Activated CD8-positive, alpha-beta memory T cell treated with anti-CD3 and anti-CD28 coated beads, Interleukin-2, amount 10 ng/mL, durations not matched to agents 7 days and 5 days (primary cell): ENCODE data around the gene IQSEC1. TPM values are rescaled to one million over a fixed set of nuclear protein-coding genes. Genes with fewer than 3 reads are reported as not detected.

Source experiments
- ATAC-seq: fragments of 150-1000 bp; cut with Tn5 transposase; one replicate; pipeline ENCODE4 v1.10.0; 2021; ENCODE audit warnings: moderate library complexity
- CTCF ChIA-PET: fragments of 350-600 bp; sonication (Branson Sonifier 250); formaldehyde crosslinking; loops from one replicate; lab custom pipeline; 2021; ENCODE audit warnings: antibody characterized with exemption; lab: Charles Lee
- DNase-seq: peaks from one replicate; pipeline ENCODE4 v3.0.0-alpha.2; 2020
- H3K27ac Mint-ChIP-seq: one replicate; pipeline ENCODE4 v1.8.0; 2021; ENCODE audit warnings: mild to moderate bottlenecking, mixed read lengths
- H3K27me3 Mint-ChIP-seq: one replicate; pipeline ENCODE4 v1.8.0; 2021; ENCODE audit warnings: mixed read lengths
- H3K36me3 Mint-ChIP-seq: one replicate; pipeline ENCODE4 v1.8.0; 2021; ENCODE audit warnings: mild to moderate bottlenecking, mixed read lengths
- H3K4me1 Mint-ChIP-seq: one replicate; pipeline ENCODE4 v1.8.0; 2021; ENCODE audit warnings: mixed read lengths
- H3K4me3 Mint-ChIP-seq: one replicate; pipeline ENCODE4 v1.8.0; 2021; ENCODE audit warnings: mild to moderate bottlenecking, moderate library complexity, mixed read lengths
- H3K9me3 Mint-ChIP-seq: one replicate; pipeline ENCODE4 v1.8.0; 2022; ENCODE audit warnings: low read depth, mixed read lengths
- total RNA-seq, 2 experiments: library from RNA; stranded (reverse); gene quantifications; one replicate each; pipeline ENCODE4 v1.2.3, GENCODE V29; 2021

IQSEC1 gene
- total RNA-seq, 2 experiments from 2014 or later, result 37.6 to 71.4 TPM

DNA sequence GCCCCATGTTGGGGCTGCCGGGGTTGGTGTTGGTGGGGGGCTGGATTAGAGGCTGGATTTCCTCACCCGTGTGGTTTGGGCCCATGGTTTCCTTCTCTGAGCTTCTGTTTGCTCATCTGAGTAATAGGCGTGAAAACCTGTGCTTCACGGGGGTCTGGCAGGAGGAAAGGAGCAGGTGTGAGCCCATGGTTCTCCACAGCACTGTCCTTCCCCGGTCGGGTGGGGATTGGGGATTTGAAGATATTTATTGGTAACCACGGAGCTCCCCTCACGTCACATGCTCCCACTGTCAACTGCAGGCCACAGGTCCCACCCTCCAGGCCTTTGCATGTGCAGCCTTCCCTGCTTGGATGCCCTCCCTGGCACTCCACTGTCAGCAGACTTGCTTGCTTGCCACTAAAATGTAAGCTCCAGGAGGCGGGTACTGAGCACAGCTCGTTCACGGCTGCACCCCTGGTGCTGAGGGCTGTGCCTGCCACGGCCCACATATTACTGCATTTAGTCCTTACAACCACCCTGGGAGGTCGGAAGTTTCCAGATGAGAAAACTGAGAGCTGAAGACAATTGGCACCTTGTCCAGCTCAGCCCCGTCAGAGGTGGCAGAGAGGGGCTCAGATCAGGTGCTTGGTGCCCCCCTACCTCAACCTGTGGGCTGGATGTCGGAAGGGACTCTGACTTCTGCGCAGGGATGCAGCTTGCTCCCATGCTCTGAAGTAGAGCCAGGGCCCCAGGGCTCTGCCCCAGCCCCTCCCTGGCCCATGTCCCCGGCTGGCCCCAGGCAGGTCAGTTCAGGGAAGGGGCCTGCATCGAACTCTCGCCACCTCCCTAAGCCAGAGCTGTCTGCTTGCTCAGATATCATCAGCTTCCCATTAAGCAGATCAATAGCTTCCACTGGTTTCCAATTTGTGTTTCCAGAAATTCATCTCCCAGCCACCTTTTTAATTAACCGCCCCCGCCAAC lies 29.4 kb upstream of the IQSEC1 start:
- Mint-ChIP-seq H3K4me1 (peaks cover 10% of the 10 kb centered on the region), H3K9me3 (no peaks in the 10 kb centered on the region), H3K4me3 (no peak overlapping the region), H3K36me3 (no peaks in the 10 kb centered on the region), H3K27ac (no peak overlapping the region), H3K27me3 (no peaks in the 10 kb centered on the region)
- DNase-seq, result no peak
- CTCF ChIA-PET, result interaction anchor here (1.7 to 2.6 kb wide), 2 partner anchors 10 to 17 kb away, joined by 7 to 18 read pairs; no protein-coding TSS in a partner anchor
- no peak for ATAC-seq

DNA sequence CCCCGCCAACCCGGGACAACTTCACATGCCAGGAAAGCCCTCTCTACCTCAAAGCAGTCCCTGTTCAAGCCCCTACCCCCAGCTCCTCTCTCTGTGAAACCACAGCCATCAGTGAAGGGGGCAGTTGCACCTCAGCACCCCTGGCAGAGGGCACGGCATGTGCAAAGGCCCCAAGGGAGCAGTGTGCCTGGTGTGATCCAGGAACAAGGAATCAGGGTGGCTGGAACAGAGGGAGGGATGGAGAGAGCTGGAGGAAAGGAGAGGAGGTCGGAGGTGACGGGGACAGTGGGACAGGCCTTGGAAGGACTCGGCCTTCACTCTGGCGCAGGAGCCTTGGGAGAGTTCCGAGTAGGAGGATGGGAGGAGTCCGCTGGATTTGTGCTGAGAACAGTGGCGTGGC lies 26.5 kb upstream of the IQSEC1 start:
- no peak overlapping the region for H3K27ac Mint-ChIP-seq
- no peak for DNase-seq
- peaks cover 12% of the 10 kb centered on the region for H3K27me3 Mint-ChIP-seq
- peaks cover 10% of the 10 kb centered on the region for H3K4me1 Mint-ChIP-seq
- ATAC-seq, result no peak
- H3K4me3 Mint-ChIP-seq, result no peak overlapping the region
- H3K36me3 Mint-ChIP-seq, result no peaks in the 10 kb centered on the region
- H3K9me3 Mint-ChIP-seq, result no peaks in the 10 kb centered on the region
- CTCF ChIA-PET, result interaction anchor here (1.1 kb wide), 1 partner anchor 362 kb away, joined by 3 read pairs; no protein-coding TSS in a partner anchor

DNA sequence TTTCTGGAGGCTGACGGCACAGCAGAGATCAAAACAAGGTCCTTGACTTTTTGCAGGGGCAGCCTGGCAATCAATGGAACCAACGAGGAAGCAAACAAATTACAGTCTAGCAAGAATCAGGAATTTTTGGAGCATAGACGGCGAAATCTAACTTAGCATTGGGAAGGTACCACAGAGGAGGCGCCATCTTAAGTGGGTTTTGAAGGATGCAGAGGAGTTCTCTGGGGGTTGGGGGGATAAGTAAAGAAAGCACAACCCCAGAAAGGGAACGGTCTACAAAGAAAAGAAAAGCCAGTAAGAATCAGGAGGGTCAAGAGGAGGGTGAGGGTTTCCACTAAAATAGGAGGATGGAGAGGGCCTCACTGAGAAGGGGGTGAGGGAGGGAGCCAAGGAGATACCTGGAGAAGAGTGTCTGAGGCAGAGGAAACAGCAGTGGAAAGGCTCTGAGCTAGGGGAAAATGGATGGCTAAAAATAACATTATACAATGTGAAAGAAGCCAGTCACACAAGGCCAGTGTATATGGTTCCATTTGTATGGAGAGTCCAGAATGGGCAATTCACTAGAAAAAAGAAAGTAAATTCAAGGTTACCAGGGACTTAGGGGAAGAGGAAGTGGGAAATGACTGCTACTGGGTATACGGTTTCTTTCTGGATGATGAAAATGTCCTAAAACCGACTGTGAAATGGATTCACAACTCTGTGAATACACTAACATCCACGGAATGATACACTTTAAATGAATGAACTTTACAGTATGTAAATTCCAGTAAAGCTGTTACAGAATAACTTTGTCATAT lies 25.2 kb upstream of the IQSEC1 start:
- H3K4me1 Mint-ChIP-seq, result peaks cover 10% of the 10 kb centered on the region
- ATAC-seq (no peak), DNase-seq (no peak)
- no peak overlapping the region for H3K4me3 Mint-ChIP-seq
- H3K36me3 Mint-ChIP-seq, result no peaks in the 10 kb centered on the region
- H3K27me3 Mint-ChIP-seq, result peaks cover 22% of the 10 kb centered on the region
- H3K9me3 Mint-ChIP-seq, result no peaks in the 10 kb centered on the region
- H3K27ac Mint-ChIP-seq, result no peak overlapping the region
- CTCF ChIA-PET, result interaction anchor here (0.7 kb wide), 1 partner anchor 354 kb away, joined by 3 read pairs; no protein-coding TSS in a partner anchor

DNA sequence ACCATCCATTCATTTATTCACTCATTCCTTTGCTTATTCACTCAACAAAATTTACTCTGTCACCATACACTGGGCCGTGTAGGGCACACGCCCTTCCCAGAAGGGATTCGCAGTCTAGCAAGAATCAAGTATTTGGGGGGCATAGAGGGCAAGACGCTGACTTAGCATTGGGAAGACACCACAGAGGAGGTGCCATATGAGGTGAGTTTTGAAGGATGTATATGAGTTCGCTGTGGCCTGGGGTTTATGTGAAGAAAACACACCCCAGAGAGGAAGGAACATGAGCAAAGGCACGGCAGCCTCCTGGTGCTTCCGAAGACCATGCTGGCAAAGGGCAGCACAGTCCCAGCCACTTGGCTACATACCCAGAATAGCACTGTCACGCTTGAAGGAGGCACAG lies 23.1 kb upstream of the IQSEC1 start:
- CTCF ChIA-PET, result no interaction called here
- Mint-ChIP-seq H3K27me3 (peaks cover 22% of the 10 kb centered on the region), H3K9me3 (no peaks in the 10 kb centered on the region), H3K4me3 (no peak overlapping the region), H3K4me1 (peaks cover 20% of the 10 kb centered on the region), H3K27ac (no peak overlapping the region), H3K36me3 (no peaks in the 10 kb centered on the region)
- ATAC-seq (no peak), DNase-seq (no peak)

DNA sequence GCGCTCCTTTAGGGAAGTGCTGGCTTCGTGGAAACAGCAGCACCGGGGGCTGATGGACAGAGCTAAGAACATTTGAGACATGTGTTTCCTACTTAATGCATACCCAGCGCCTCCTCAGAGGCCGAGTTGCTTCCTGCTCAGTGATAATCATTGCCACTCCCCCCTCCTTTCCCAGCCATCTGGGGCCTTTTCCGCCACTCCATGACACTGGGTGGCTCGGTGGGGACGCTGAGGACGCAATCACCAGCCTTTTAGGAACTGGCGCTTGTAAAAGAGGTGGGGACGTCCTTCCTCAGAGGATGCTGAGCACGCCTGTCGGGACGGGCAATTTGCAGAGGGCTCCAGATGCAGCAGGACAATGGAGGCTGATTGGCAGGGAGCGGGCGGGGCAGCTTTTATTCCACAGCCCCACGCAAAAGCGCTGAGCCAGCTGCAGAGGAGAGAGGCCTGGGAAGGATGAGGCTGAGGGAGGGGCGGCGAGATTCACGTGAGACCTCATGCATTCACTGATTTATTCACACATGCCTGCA lies 22.2 kb upstream of the IQSEC1 start:
- no peak for DNase-seq
- Mint-ChIP-seq H3K27me3 (peaks cover 22% of the 10 kb centered on the region), H3K27ac (no peak overlapping the region), H3K36me3 (no peaks in the 10 kb centered on the region), H3K4me3 (no peak overlapping the region), H3K9me3 (no peaks in the 10 kb centered on the region), H3K4me1 (peaks cover 22% of the 10 kb centered on the region)
- no peak for ATAC-seq
- CTCF ChIA-PET, result no interaction called here

DNA sequence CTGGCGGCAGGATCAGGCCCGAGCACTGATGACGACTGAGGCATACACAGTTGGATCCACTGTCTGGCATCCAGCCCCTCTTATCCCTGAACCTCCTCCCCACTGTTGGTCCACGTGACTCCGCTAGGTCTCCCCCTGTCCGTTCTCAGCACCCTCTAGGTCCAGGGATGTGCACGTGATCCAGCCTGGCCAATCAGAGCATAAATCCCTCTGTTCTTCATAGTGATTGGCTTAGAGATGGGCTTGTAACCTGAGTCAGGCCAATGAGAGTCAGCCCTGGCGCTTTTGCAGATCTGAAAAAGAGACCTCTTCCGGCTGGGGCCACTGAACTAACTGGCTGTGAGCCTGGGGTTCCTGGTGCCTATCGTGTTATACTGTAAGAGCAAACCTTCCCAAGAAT lies 20.5 kb upstream of the IQSEC1 start:
- CTCF ChIA-PET, result interaction anchor here (2.4 to 2.8 kb wide), 3 partner anchors 9 to 368 kb away, joined by 18 to 58 read pairs (median 40); no protein-coding TSS in a partner anchor
- Mint-ChIP-seq H3K36me3 (no peaks in the 10 kb centered on the region), H3K4me1 (peaks cover 20% of the 10 kb centered on the region), H3K4me3 (no peak overlapping the region), H3K27ac (no peak overlapping the region), H3K27me3 (peaks cover 22% of the 10 kb centered on the region), H3K9me3 (no peaks in the 10 kb centered on the region)
- no peak for ATAC-seq
- no peak for DNase-seq

DNA sequence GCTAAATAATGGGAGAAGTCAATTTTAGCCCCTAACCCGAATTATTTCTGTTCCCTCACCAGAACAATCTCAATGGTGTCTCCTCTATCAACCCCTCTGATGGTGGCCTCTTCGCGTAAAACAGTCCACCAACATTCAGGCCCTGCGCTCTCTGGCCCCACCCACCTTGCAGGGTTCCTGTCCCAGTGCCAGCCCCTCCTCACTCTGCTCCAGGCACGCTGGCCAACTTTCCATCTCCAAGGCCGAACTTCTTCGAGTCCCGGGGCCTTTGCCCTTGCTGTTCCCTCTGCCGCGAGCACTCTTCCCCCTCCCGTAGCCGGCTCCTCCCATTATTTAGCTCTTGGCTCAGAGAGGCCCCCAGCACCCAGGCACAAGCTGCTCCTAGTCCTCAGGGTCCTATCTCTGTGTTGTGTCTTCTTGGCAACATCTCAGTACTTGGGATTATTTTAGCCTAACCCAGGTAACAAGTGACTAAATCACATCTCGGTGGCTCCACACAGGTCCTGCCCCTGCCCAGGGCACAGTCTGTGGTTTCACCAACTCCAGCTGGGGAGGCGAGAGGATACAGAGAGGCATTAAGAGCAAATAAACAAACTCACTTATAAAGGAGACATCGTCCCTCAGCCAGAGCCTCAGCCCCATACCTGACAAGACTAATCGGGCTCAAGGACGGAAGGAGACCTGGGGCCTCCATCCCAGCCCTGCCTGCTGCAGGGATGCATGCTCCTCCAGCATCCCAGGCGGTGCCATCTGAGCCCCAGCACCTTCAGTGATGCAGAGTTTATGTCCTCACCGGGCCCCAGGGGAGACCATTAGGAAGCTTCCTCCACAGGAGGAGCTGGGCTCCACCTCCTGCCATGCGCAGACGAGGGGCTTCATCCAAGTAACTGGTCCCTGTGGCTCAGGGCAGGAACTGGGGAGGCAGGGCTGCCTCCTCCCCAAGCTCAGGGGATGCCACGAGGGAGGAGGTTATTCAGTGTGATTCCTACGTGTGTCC lies 19.7 kb upstream of the IQSEC1 start:
- CTCF ChIA-PET, result interaction anchor here (0.7 to 3.5 kb wide), 23 partner anchors 10 to 387 kb away, joined by 3 to 58 read pairs (median 6); partner anchors contain the start of gene HDAC11
- Mint-ChIP-seq H3K27ac (no peak overlapping the region), H3K36me3 (no peaks in the 10 kb centered on the region), H3K27me3 (peaks cover 22% of the 10 kb centered on the region), H3K4me1 (peaks cover 13% of the 10 kb centered on the region), H3K4me3 (no peak overlapping the region), H3K9me3 (no peaks in the 10 kb centered on the region)
- ATAC-seq, result no peak
- no peak for DNase-seq

DNA sequence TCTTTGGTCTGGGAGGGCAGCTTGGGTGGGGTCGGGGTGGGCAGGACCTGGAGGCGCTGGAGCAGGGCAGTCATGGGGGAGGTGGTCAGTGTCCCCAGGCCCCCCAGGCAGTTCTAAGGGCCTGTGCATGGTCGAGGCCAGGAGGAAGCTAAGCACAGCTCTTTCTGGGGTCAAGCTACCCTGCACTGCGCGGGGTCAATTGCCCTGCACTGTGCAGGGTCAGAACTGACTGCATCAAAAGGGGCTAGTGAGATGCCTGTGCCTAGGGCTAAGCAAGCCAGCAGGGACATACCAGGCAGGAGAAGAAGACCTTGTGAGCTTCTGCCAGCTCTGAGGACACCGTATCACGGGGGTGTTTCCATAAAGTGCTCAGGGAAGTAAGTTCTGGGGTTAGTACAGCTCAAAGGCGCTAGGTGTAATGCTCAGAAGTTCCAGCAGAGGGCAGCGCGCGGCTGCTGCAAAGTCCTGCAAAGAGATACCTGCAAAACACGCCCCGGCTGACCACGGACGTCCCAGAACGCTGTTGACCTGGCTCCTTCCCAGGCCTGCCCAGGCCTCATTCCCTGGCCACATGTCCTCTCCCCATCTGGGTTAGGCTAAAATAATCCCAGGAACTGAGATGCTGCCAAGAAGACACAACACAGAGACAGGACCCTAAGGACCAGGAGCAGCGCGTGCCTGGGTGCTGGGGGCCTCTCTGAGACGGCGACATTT lies 18.8 kb upstream of the IQSEC1 start:
- ATAC-seq, result peak; percentile 87
- Mint-ChIP-seq H3K9me3 (no peaks in the 10 kb centered on the region), H3K4me3 (no peak overlapping the region), H3K27ac (peak overlapping the region; percentile 55), H3K27me3 (peaks cover 22% of the 10 kb centered on the region), H3K4me1 (peaks cover 13% of the 10 kb centered on the region), H3K36me3 (no peaks in the 10 kb centered on the region)
- DNase-seq, result peak; percentile 89
- CTCF ChIA-PET, result interaction anchor here (0.5 to 3.5 kb wide), 53 partner anchors 11 to 404 kb away, joined by 3 to 58 read pairs (median 4); partner anchors contain the start of gene HDAC11

DNA sequence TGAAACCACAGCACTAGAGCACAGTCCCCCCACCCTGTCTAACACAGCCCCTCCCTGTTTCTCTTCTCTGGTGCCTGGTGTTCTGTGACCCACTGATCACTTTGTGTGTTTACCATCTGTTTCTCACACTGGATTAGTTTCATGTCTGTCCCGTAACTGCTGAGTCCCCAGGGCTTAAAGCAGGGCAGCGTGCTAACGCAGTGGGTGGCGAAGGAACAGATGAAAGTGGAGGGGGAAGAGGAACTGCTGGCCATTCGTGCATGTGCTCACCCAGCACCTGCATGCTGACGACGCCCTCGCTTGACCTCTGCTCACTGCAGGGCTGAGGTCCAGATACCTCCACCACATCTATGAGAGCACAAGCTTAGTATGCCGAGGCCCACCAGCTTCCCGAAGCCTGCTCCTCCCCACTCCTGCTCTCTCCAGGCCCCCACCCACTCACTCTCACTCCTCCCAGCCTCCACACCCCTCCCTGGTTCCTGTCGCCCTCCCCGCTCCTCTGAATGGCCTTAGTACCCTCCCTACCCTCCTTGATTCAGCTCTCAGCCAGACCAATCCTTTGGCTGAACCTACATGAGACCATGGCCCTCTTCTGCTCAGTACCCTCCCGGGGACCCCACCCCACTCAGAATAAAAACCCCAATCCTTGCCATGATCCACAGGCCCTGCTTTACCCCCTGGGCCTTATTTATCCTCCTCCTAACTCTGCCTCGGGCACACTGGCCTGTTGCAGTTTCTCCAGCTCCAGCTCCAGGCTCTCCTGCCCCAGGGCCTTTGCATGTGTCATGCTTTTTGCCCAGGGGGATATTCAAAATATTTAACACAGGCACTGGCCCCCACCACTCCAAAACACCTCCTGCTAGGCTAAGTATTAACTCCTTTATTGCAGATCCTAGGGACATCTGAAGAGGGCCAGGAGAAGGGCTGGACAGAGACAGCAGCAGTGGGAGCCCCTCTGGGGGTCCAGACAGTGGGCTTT lies 15.1 kb upstream of the IQSEC1 start:
- DNase-seq (no peak), ATAC-seq (no peak)
- Mint-ChIP-seq H3K36me3 (no peaks in the 10 kb centered on the region), H3K9me3 (no peaks in the 10 kb centered on the region), H3K4me1 (peaks cover 20% of the 10 kb centered on the region), H3K27me3 (no peaks in the 10 kb centered on the region), H3K4me3 (no peak overlapping the region), H3K27ac (no peak overlapping the region)
- CTCF ChIA-PET, result no interaction called here

DNA sequence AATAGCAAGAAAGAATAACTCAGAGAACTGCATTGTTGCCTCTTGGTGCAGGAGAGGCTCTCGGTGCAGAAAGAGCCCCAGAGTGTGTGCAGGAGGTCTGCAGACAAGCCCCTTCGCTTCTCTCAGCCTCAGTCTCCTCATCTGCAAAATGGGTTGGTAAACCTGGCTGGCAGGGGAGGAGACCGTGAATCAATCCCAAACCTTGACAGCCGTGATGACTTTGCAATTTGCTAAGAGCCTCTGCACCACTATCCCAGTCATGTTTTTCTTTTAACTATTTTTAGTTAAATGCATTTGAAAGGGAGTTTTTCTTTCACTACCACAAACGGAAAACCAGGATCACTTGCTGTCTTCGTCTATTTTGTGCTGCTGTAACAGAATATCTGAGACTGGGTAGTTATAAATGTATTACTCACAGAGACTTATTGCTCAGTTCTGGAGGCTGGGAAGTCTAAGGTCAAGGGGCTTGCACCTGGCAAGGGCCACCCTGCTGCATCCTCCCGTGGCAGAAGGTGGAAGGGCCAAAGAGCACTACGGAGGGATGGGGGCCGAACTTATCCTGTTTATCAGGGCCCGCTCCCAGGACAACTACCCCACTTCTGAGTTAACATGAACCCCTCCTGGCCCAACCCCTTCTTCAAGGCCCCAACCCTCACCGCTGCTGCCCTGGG lies 14.2 kb upstream of the IQSEC1 start:
- CTCF ChIA-PET, result interaction anchor here (1.0 to 2.2 kb wide), 2 partner anchors 15 to 18 kb away, joined by 3 to 7 read pairs; no protein-coding TSS in a partner anchor
- Mint-ChIP-seq H3K27me3 (no peaks in the 10 kb centered on the region), H3K4me3 (no peak overlapping the region), H3K9me3 (no peaks in the 10 kb centered on the region), H3K4me1 (peaks cover 20% of the 10 kb centered on the region), H3K27ac (no peak overlapping the region), H3K36me3 (no peaks in the 10 kb centered on the region)
- ATAC-seq, result no peak
- no peak for DNase-seq
